ENCODE results near the gene FAIM2.

- TF ChIP-seq CTCF (IDR thresholded peaks at IDR 0.05; ENCODE audit: insufficient read depth, low read length) (no peak), POLR2AphosphoS5 (IDR thresholded peaks at IDR 0.05; ENCODE audit: low read depth) (no peak), SPI1 (IDR thresholded peaks at IDR 0.05; ENCODE audit: borderline replicate concordance, low read depth) (no peak), GABPA (IDR thresholded peaks at IDR 0.05; ENCODE audit: low read depth) (no peak), REST (IDR thresholded peaks at IDR 0.05; ENCODE audit: insufficient replicate concordance, low read depth) (no peak)
These were observed 15.9 kb downstream of the FAIM2 start for GRCh38 chr12:49887536-49888401.
